GM23338 (cell line): ENCODE results near the gene RMI2. TPM values are rescaled to one million over a fixed set of nuclear protein-coding genes. Genes with fewer than 3 reads are reported as not detected.

Experiments used
- ATAC-seq: fragments of 200-7000 bp; cut with Tn5 transposase; 3 replicates; pipeline ENCODE4 v1.9.1; 2020
- DNase-seq: peaks from one replicate; pipeline ENCODE4 v3.0.0-alpha.2; 2015; ENCODE audit warnings: low spot score
- H2AFZ ChIP-seq: fragments of 200-600 bp; sonication (generic); 2 replicates; pipeline ENCODE4 v1.8.0; 2016; ENCODE audit warnings: antibody characterized with exemption, mild to moderate bottlenecking, moderate library complexity
- H3F3A ChIP-seq: fragments of 200-600 bp; sonication (generic); replicated peaks from 2 replicates; pipeline ENCODE4 v1.8.0; 2017; ENCODE audit warnings: antibody characterized with exemption, mixed run types, low read depth
- H3K27ac ChIP-seq: fragments of 200-600 bp; sonication (generic); 2 replicates; pipeline ENCODE4 v1.6.1; 2016; ENCODE audit warnings: low read depth
- H3K27me3 ChIP-seq: fragments of 200-600 bp; sonication (generic); 2 replicates; pipeline ENCODE4 v1.8.0; 2016; ENCODE audit warnings: mild to moderate bottlenecking, mixed run types, moderate library complexity; ENCODE audit not compliant: insufficient read depth
- H3K36me3 ChIP-seq: fragments of 200-600 bp; sonication (generic); 2 replicates; pipeline ENCODE4 v1.8.0; 2016; ENCODE audit warnings: mild to moderate bottlenecking; ENCODE audit not compliant: insufficient read depth
- H3K4me1 ChIP-seq: fragments of 200-600 bp; sonication (generic); 2 replicates; pipeline ENCODE4 v1.8.0; 2016; ENCODE audit warnings: mild to moderate bottlenecking, moderate library complexity; ENCODE audit not compliant: insufficient read depth
- H3K4me2 ChIP-seq: fragments of 200-600 bp; sonication (generic); 2 replicates; pipeline ENCODE4 v1.7.1; 2017; ENCODE audit warnings: mixed run types
- H3K4me3 ChIP-seq: fragments of 200-600 bp; sonication (generic); 2 replicates; pipeline ENCODE4 v1.6.1; 2016; ENCODE audit warnings: mixed run types
- H3K79me2 ChIP-seq: fragments of 200-600 bp; sonication (generic); replicated peaks from 2 replicates; pipeline ENCODE4 v1.8.0; 2017; ENCODE audit warnings: mild to moderate bottlenecking; ENCODE audit not compliant: insufficient read depth
- H3K9me2 ChIP-seq: fragments of 200-600 bp; sonication (generic); 2 replicates; pipeline ENCODE4 v1.8.0; 2017; ENCODE audit not compliant: insufficient read depth
- H4K20me1 ChIP-seq: fragments of 200-600 bp; sonication (generic); replicated peaks from 2 replicates; pipeline ENCODE4 v1.8.0; 2017; ENCODE audit warnings: mild to moderate bottlenecking; ENCODE audit not compliant: insufficient read depth
- H3K27ac Mint-ChIP-seq: 2 replicates; pipeline ENCODE4 v1.8.0; 2020; ENCODE audit warnings: inconsistent platforms, mild to moderate bottlenecking, moderate library complexity, mixed read lengths
- H3K27me3 Mint-ChIP-seq: 3 replicates; pipeline ENCODE4 v1.8.0; 2022; ENCODE audit warnings: low read depth, mild to moderate bottlenecking, moderate library complexity, mixed read lengths, inconsistent platforms; ENCODE audit not compliant: insufficient read depth, poor library complexity
- H3K36me3 Mint-ChIP-seq: 3 replicates; pipeline ENCODE4 v1.8.0; 2021; ENCODE audit warnings: low read depth, mild to moderate bottlenecking, inconsistent platforms, moderate library complexity, mixed read lengths
- H3K4me1 Mint-ChIP-seq: 3 replicates; pipeline ENCODE4 v1.8.0; 2020; ENCODE audit warnings: mild to moderate bottlenecking, inconsistent platforms, mixed read lengths
- H3K4me3 Mint-ChIP-seq: 3 replicates; pipeline ENCODE4 v1.8.0; 2021; ENCODE audit warnings: moderate library complexity, mild to moderate bottlenecking, inconsistent platforms, mixed read lengths
- H3K9me3 Mint-ChIP-seq: 3 replicates; pipeline ENCODE4 v1.8.0; 2020; ENCODE audit warnings: moderate library complexity, mild to moderate bottlenecking, inconsistent platforms, mixed read lengths
- EZH2phosphoT487 ChIP-seq: fragments of 200-600 bp; sonication (generic); IDR thresholded peaks from one replicate; pipeline ENCODE4 v1.8.1; 2018; ENCODE audit warnings: antibody characterized with exemption; ENCODE audit not compliant: unreplicated experiment
- JUNB ChIP-seq: IDR thresholded peaks from one replicate; pipeline ENCODE4 v1.6.1; 2016; ENCODE audit warnings: antibody characterized with exemption; ENCODE audit not compliant: unreplicated experiment
- NANOG ChIP-seq: IDR thresholded peaks from 2 replicates; pipeline ENCODE4 v1.6.1; 2016; ENCODE audit warnings: antibody characterized with exemption, borderline replicate concordance
- POLR2AphosphoS5 ChIP-seq: IDR thresholded peaks from 2 replicates; pipeline ENCODE4 v1.6.1; 2016; ENCODE audit warnings: antibody characterized with exemption, low read depth
- ZNF114 ChIP-seq: fragments of 250-450 bp; sonication (Bioruptor Pico); IDR thresholded peaks from 2 replicates; pipeline ENCODE4 v1.5.0; 2020; ENCODE audit warnings: mild to moderate bottlenecking, moderate library complexity
- polyA plus RNA-seq: library from polyadenylated mRNA; unstranded; fragments of >200 nt; fragmentation: Nextera tagmentation; extraction: Ambion mirVana; gene quantifications from 2 replicates; pipeline ENCODE4 v1.2.1, GENCODE V29; 2016
- total RNA-seq: library from RNA; depleted of rRNA; stranded (reverse); fragments of >200 nt; shearing (Covaris generic); gene quantifications from 2 replicates; pipeline ENCODE4 v1.2.3, GENCODE V29; 2014
- TF ChIP-seq, protein P1 (sequence below), 2 experiments: fragments of 200-600 bp in 1 of 2; sonication (generic) in 1 of 2; conservative IDR thresholded peaks; 2 replicates each; pipeline versions ENCODE4 v1.5.1 to v1.6.1; 2016 to 2017; ENCODE audit warnings: antibody characterized with exemption in 2 of 2, low read depth in 2 of 2, mild to moderate bottlenecking in 2 of 2, moderate library complexity in 1 of 2

Gene RMI2
- total and polyA plus RNA-seq, 2 experiments from 2014 or later = 98.2 to 108 TPM

DNA sequence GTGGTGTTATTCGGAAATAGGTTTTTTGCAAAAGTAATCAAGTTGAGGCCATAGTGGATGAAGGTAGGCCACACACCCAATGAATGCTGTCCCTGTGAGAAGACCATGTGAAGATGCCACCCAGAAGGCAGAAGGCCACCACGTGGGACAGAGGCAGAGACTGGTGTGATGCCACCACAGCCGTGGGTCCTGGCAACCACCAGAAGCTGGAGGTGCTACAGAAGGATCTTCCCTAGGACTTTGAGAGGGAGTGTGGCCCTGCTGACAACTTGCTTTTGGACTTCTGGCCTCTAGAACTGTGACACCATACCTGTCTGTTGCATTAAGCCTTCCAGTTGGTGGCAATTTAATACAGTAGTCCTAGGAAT, 49.3 kb downstream of the RMI2 start:
- ATAC-seq = no peak
- H3K4me3 Mint-ChIP-seq = no peak overlapping the region
- peaks cover 8% of the 10 kb centered on the region for H3K27me3 Mint-ChIP-seq
- Histone ChIP-seq H4K20me1 (no peaks in the 10 kb centered on the region), H3K4me2 (no peak overlapping the region), H3K4me1 (peaks cover 12% of the 10 kb centered on the region), H3K36me3 (no peaks in the 10 kb centered on the region), H3K9me2 (no peaks in the 10 kb centered on the region), H2AFZ (no peak overlapping the region), H3K79me2 (no peaks in the 10 kb centered on the region), H3K27me3 (no peaks in the 10 kb centered on the region), H3K4me3 (no peak overlapping the region), H3K27ac (no peak overlapping the region), H3F3A (peaks cover 14% of the 10 kb centered on the region; the same call in 1 of the 2 replicates)
- H3K27ac Mint-ChIP-seq = no peak overlapping the region
- DNase-seq = no peak
- no peaks in the 10 kb centered on the region for H3K36me3 Mint-ChIP-seq
- no peak for TF ChIP-seq EZH2phosphoT487
- no peak for TF ChIP-seq ZNF114 (CRISPR knock-in tag)
- TF ChIP-seq JUNB = no peak
- TF ChIP-seq POLR2AphosphoS5 = no peak
- no peak for TF ChIP-seq NANOG
- TF ChIP-seq, protein P1, sequence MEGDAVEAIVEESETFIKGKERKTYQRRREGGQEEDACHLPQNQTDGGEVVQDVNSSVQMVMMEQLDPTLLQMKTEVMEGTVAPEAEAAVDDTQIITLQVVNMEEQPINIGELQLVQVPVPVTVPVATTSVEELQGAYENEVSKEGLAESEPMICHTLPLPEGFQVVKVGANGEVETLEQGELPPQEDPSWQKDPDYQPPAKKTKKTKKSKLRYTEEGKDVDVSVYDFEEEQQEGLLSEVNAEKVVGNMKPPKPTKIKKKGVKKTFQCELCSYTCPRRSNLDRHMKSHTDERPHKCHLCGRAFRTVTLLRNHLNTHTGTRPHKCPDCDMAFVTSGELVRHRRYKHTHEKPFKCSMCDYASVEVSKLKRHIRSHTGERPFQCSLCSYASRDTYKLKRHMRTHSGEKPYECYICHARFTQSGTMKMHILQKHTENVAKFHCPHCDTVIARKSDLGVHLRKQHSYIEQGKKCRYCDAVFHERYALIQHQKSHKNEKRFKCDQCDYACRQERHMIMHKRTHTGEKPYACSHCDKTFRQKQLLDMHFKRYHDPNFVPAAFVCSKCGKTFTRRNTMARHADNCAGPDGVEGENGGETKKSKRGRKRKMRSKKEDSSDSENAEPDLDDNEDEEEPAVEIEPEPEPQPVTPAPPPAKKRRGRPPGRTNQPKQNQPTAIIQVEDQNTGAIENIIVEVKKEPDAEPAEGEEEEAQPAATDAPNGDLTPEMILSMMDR (conservative IDR thresholded peaks at IDR 0.05; ENCODE audit: low read depth in 2 of 2) = no peak
- peaks cover 24% of the 10 kb centered on the region for H3K4me1 Mint-ChIP-seq
- no peaks in the 10 kb centered on the region for H3K9me3 Mint-ChIP-seq

DNA sequence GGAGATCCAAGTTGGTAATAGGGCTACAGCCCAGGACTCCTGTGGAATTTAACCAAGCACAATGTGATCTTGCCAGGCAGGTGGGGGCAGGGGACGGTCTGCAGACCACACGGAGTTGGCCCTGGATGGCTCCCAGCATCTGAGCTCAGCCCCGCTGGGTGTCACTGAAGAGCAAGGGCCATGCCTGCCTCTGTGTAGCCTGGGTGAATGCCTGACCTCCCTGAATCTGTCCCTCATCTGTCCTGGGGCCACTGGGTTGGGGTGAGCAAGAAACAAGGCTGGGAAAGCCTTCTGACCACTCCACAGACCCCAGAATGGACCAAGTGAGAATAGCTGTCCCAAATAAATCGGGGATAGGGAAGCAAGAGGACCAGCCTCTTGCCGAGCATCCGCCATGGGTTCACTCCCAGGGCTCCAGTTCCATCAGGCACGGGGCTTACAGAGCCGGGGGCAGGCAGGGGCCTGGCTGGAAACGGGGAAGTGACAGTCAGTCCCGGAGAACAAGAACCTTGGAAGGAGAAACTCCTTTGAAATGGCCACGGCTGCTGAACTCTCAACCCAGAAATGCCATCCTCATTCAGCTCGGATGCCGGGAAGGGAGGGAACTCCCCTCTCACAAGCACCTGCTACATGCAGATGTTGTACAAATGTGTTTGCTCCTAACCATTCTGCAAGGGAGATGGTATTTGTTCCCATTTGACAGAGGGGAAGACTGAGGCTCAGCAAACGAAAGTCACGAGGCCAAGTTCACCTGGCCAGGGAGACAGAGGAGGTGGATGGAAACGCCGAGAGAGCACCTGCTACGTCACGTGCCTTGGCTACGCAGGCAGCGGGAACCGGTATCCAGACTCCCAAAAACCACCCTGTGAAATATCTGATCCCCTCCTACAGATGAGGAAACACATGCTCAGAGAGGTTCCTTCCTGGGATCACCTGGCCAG, 50.0 kb downstream of the RMI2 start:
- no peak for ATAC-seq
- Mint-ChIP-seq H3K27me3 (peaks cover 10% of the 10 kb centered on the region), H3K36me3 (no peaks in the 10 kb centered on the region), H3K27ac (no peak overlapping the region), H3K4me3 (no peak overlapping the region), H3K9me3 (no peaks in the 10 kb centered on the region), H3K4me1 (peaks cover 20% of the 10 kb centered on the region)
- Histone ChIP-seq H3K27ac (peak overlapping the region; percentile 59; the same call in 1 of the 2 replicates), H3K4me1 (peaks cover 11% of the 10 kb centered on the region), H4K20me1 (no peaks in the 10 kb centered on the region), H3K9me2 (no peaks in the 10 kb centered on the region), H3K27me3 (no peaks in the 10 kb centered on the region), H2AFZ (no peak overlapping the region), H3K4me3 (no peak overlapping the region), H3K36me3 (no peaks in the 10 kb centered on the region), H3F3A (peaks cover 14% of the 10 kb centered on the region; the same call in 1 of the 2 replicates), H3K4me2 (no peak overlapping the region), H3K79me2 (no peaks in the 10 kb centered on the region)
- TF ChIP-seq POLR2AphosphoS5 = no peak
- TF ChIP-seq, protein P1 (conservative IDR thresholded peaks at IDR 0.05; ENCODE audit: low read depth in 2 of 2) = peak in 1 of 2 experiments; percentile 28; a peak in 2 of 4 replicates
- DNase-seq = no peak
